K562 (cell line): ENCODE results near the gene C4orf36. TPM values are rescaled to one million over a fixed set of nuclear protein-coding genes. Genes with fewer than 3 reads are reported as not detected.

Experiments used
- AFF4 ChIP-seq: sonication (generic); formaldehyde crosslinking; IDR thresholded peaks from 2 replicates; pipeline ENCODE4 v1.8.0; 2023; ENCODE audit warnings: mild to moderate bottlenecking, missing genetic modification reagents
- ATF1 ChIP-seq, 2 experiments: fragments of 450-650 bp in 1 of 2; IDR thresholded peaks; 2 replicates each; pipeline ENCODE4 v1.6.1; 2016; ENCODE audit warnings: missing compliant biosample characterization in 1 of 2, missing genetic modification characterization in 1 of 2
- CBFA2T2 ChIP-seq: fragments of 450-650 bp; conservative IDR thresholded peaks from 2 replicates; pipeline ENCODE4 v1.6.1; 2017; ENCODE audit warnings: mild to moderate bottlenecking
- ELK3 ChIP-seq: fragments of 450-650 bp; formaldehyde crosslinking; IDR thresholded peaks from 2 replicates; pipeline ENCODE4 v1.4.0; 2020; ENCODE audit warnings: mild to moderate bottlenecking
- HDAC6 ChIP-seq: IDR thresholded peaks from 2 replicates; pipeline ENCODE4 v1.6.1; 2012; ENCODE audit warnings: low read depth, mild to moderate bottlenecking, control low read depth, inconsistent platforms, low read length, moderate library complexity
- LARP7 ChIP-seq: fragments of 450-650 bp; IDR thresholded peaks from 2 replicates; pipeline ENCODE4 v1.6.1; 2016
- MLX ChIP-seq, 2 experiments: fragments of 450-650 bp in 1 of 2; sonication (generic) in 1 of 2; formaldehyde crosslinking; conservative IDR thresholded peaks; 2 replicates each; pipeline versions ENCODE4 v1.4.0 to v1.8.1; 2020 to 2022; ENCODE audit warnings: mild to moderate bottlenecking in 1 of 2, missing genetic modification reagents in 1 of 2
- MXI1 ChIP-seq: IDR thresholded peaks from 2 replicates; pipeline ENCODE4 v1.6.1; 2011; ENCODE audit warnings: low read depth, mild to moderate bottlenecking, improper control_type of control experiment, low read length
- NCOA6 ChIP-seq: fragments of 450-650 bp; IDR thresholded peaks from 2 replicates; pipeline ENCODE4 v1.6.1; 2017; ENCODE audit warnings: mild to moderate bottlenecking
- NFE2 ChIP-seq: IDR thresholded peaks from 2 replicates; pipeline ENCODE4 v1.6.1; 2014; ENCODE audit warnings: antibody characterized with exemption, low read depth
- ZFP1 ChIP-seq: fragments of 450-650 bp; formaldehyde crosslinking; IDR thresholded peaks from 2 replicates; pipeline ENCODE4 v1.4.0; 2020; ENCODE audit warnings: mild to moderate bottlenecking, mixed read lengths
- ZFX ChIP-seq: sonication (generic); formaldehyde crosslinking; IDR thresholded peaks from 2 replicates; pipeline ENCODE4 v1.8.0; 2022; ENCODE audit warnings: mild to moderate bottlenecking, missing genetic modification reagents, moderate library complexity
- ZNF12 ChIP-seq: sonication (generic); formaldehyde crosslinking; IDR thresholded peaks from 2 replicates; pipeline ENCODE4 v1.4.0; 2020; ENCODE audit warnings: mild to moderate bottlenecking, missing genetic modification reagents
- ZNF3 ChIP-seq: fragments of 250-450 bp; sonication (Bioruptor Pico); IDR thresholded peaks from 2 replicates; pipeline ENCODE4 v1.5.0; 2021; ENCODE audit warnings: mild to moderate bottlenecking, moderate library complexity
- ZNF444 ChIP-seq: fragments of 250-450 bp; sonication (Bioruptor Pico); IDR thresholded peaks from 2 replicates; pipeline ENCODE4 v1.4.0; 2020; ENCODE audit warnings: mild to moderate bottlenecking, moderate library complexity
- polyA plus RNA-seq, 8 experiments: library from polyadenylated mRNA; depleted of rRNA in 4 of 8; stranded (reverse) in 5 of 8; unstranded in 3 of 8; fragments of >200 nt; fragmentation: Nextera tagmentation in 2 of 8; fragmentation: Illumina TruSeq in 1 of 8; extraction: Ambion mirVana in 2 of 8; extraction: Trizol in 1 of 8; gene quantifications; 2 replicates each; pipeline versions ENCODE4 v1.2.1 to v1.2.3, GENCODE V29; 2011 to 2014; ENCODE audit warnings: inconsistent platforms in 1 of 8, missing spikeins in 1 of 8
- total RNA-seq, 7 experiments: library from RNA; depleted of rRNA in 6 of 7; stranded (reverse); fragments of >200 nt in 6 of 7; fragmentation: Illumina TruSeq in 2 of 7; extraction: Trizol in 2 of 7; gene quantifications; 2 replicates each; pipeline versions ENCODE4 v1.2.1 to v1.2.3, GENCODE V29; 2011 to 2021; ENCODE audit warnings: low replicate concordance in 1 of 7
- TF ChIP-seq, protein P1 (sequence below): sonication (generic); formaldehyde crosslinking; IDR thresholded peaks from 2 replicates; pipeline ENCODE4 v1.8.0; 2022; ENCODE audit warnings: mild to moderate bottlenecking, missing genetic modification reagents

C4orf36 gene
- total and polyA plus RNA-seq, 9 of the 15 experiments (the other 6 are each of a cell fraction or from before 2014, with no cell fraction given): 0.14 to 0.45 (median 0.20) TPM; not detected in 5

DNA sequence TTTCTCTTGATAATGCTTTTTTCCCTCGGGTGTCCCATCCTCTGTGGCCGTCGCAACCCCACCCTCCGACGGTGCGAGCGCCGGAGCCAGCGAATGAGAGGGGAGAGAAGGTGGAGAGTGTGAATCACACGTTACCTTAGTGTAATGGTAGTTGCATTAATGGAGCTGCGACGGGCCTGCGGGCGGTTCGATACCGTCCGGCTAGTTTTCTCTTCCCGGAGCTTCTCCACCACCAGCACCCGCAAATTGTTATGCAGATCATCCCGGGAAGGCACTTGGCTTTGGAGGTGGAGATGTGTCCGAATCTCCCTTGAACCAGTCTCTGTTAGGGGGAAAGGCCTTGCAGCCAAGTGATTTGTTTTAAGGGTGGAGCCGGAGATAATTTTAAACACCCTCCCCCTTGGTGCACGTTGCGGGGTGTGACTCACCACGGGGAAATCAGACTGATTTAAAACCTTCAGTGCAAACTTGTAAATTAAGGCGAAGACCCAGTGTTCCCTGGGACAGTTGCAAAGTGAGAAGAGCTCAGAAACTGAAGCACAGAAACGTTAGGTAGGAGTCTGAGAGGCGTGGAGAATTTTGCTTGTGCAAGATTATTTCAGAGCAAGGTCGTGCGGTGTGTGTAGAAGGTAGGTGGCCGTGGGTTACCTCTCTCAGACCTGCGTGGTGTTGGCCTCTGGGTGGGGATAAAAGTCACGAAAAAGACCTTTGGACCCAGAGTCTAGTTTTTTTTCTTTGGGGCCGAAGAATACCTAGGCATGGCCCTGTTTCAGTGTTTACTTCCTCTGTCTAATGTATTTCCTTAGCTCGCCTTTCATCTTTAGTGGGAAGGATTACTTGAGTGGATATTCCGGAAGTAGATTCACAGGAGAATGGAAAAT, 43.9 kb upstream of the C4orf36 start (continued):
- TF ChIP-seq MLX (CRISPR knock-in tag; conservative IDR thresholded peaks at IDR 0.05) (no peak), ATF1 (CRISPR knock-in tag; IDR thresholded peaks at IDR 0.05) (no peak), ATF1 (tag; IDR thresholded peaks at IDR 0.05) (peak; percentile 68), HDAC6 (no peak), ELK3 (no peak), ZNF444 (CRISPR knock-in tag) (no peak), ZNF12 (CRISPR knock-in tag) (no peak), ZFP1 (CRISPR knock-in tag) (no peak), MXI1 (peak; percentile 31; the same call in 1 of the 2 replicates), LARP7 (no peak), ZNF3 (CRISPR knock-in tag) (no peak), NFE2 (peak; percentile 3; the same call in 1 of the 2 replicates), NCOA6 (peak; percentile 66; the same call in 1 of the 2 replicates), CBFA2T2 (peak; percentile 24; the same call in 1 of the 2 replicates), AFF4 (CRISPR knock-in tag) (0 out of 2 replicates have a peak, but pooled peaks have one; percentile 77), ZFX (peak; percentile 86)
- TF ChIP-seq, protein P1, sequence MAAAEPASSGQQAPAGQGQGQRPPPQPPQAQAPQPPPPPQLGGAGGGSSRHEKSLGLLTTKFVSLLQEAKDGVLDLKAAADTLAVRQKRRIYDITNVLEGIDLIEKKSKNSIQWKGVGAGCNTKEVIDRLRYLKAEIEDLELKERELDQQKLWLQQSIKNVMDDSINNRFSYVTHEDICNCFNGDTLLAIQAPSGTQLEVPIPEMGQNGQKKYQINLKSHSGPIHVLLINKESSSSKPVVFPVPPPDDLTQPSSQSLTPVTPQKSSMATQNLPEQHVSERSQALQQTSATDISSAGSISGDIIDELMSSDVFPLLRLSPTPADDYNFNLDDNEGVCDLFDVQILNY (CRISPR knock-in tag): no peak
